PFSK-1 (cell line): ENCODE results near the gene BCR.

Experiments
- FOXP2 ChIP-seq: optimal IDR thresholded peaks from 2 replicates; pipeline ENCODE3; 2011; ENCODE audit warnings: borderline replicate concordance, control low read depth, inconsistent platforms; ENCODE audit not compliant: insufficient read depth; ENCODE audit errors: extremely low read length, extremely low read depth
- POLR2AphosphoS5 ChIP-seq: IDR thresholded peaks from 2 replicates; pipeline ENCODE4 v1.6.1; 2012; ENCODE audit warnings: low read depth, mild to moderate bottlenecking, control low read depth, low read length, moderate library complexity
- REST ChIP-seq, 2 experiments: IDR thresholded peaks; 2 replicates each; pipeline versions ENCODE4 v1.6.1 to v1.8.0; 2011 to 2012; ENCODE audit warnings: low read depth in 2 of 2, low read length in 2 of 2, control low read depth in 1 of 2, inconsistent platforms in 1 of 2, mild to moderate bottlenecking in 1 of 2, moderate library complexity in 1 of 2; ENCODE audit not compliant: insufficient read depth in 1 of 2
- SIN3A ChIP-seq: IDR thresholded peaks from 2 replicates; pipeline ENCODE4 v1.6.1; 2012; ENCODE audit warnings: mild to moderate bottlenecking, low read length, moderate library complexity, borderline replicate concordance; ENCODE audit not compliant: insufficient read depth
- TAF1 ChIP-seq: IDR thresholded peaks from 2 replicates; pipeline ENCODE4 v1.6.1; 2012; ENCODE audit warnings: low read length, control low read depth, borderline replicate concordance; ENCODE audit not compliant: insufficient read depth

- TF ChIP-seq REST (IDR thresholded peaks at IDR 0.05; ENCODE audit: insufficient read depth in 1 of 2, low read depth in 2 of 2, low read length in 2 of 2) (no peak), TAF1 (no peak), POLR2AphosphoS5 (no peak), SIN3A (no peak), FOXP2 (no peak)
These were observed 185.7 kb downstream of the BCR start for GRCh38 chr22:23365961-23366360.
